ENCODE results near the gene KCMF1.

Gene KCMF1

GRCh38 chr2:84959095-84959565 is 11.8 kb upstream of the KCMF1 start (continued):
- TF ChIP-seq ATF2 (tag by site-specific recombination; IDR thresholded peaks at IDR 0.05; ENCODE audit: low read depth), result peak; percentile 51; the same call in 1 of the 2 replicates
- no peak for TF ChIP-seq ZNF518A (tag by site-specific recombination; conservative IDR thresholded peaks at IDR 0.05; ENCODE audit: low read depth)
- no peak for TF ChIP-seq ZNF660 (tag by site-specific recombination; IDR thresholded peaks at IDR 0.05)
- 0 out of 2 replicates have a peak, but pooled peaks have one; percentile 14 for TF ChIP-seq ZBTB21 (tag by site-specific recombination; IDR thresholded peaks at IDR 0.05)
- 0 out of 2 replicates have a peak, but pooled peaks have one; percentile 23 for TF ChIP-seq ZNF394 (tag by site-specific recombination; IDR thresholded peaks at IDR 0.05; ENCODE audit: borderline replicate concordance)
- no peak; the same call in 1 of the 2 replicates for TF ChIP-seq SP3 (tag by site-specific recombination; IDR thresholded peaks at IDR 0.05)
- TF ChIP-seq RBAK (tag by site-specific recombination; IDR thresholded peaks at IDR 0.05), result no peak
- TF ChIP-seq OVOL3 (tag by site-specific recombination; IDR thresholded peaks at IDR 0.05), result no peak
- peak; percentile 54; the same call in 1 of the 2 replicates for TF ChIP-seq PRDM10 (tag by site-specific recombination; IDR thresholded peaks at IDR 0.05)
- TF ChIP-seq ZNF629 (tag by site-specific recombination; IDR thresholded peaks at IDR 0.05), result peak; percentile 74
- 0 out of 2 replicates have a peak, but pooled peaks have one; percentile 5 for TF ChIP-seq GLIS2 (tag by site-specific recombination; IDR thresholded peaks at IDR 0.05)
- TF ChIP-seq ZBTB48 (tag by site-specific recombination; IDR thresholded peaks at IDR 0.05), result peak; percentile 33; the same call in 1 of the 2 replicates
- no peak for TF ChIP-seq ZNF239 (tag by site-specific recombination; IDR thresholded peaks at IDR 0.05)
- TF ChIP-seq MZF1 (tag by site-specific recombination; IDR thresholded peaks at IDR 0.05; ENCODE audit: borderline replicate concordance), result peak; percentile 74
- 0 out of 2 replicates have a peak, but pooled peaks have one; percentile 35 for TF ChIP-seq ZNF501 (tag by site-specific recombination; IDR thresholded peaks at IDR 0.05)
- 0 out of 2 replicates have a peak, but pooled peaks have one; percentile 25 for TF ChIP-seq GLI4 (tag by site-specific recombination; IDR thresholded peaks at IDR 0.05)
- TF ChIP-seq ZNF830 (tag by site-specific recombination; IDR thresholded peaks at IDR 0.05; ENCODE audit: low read depth), result no peak
- TF ChIP-seq WT1 (tag by site-specific recombination; IDR thresholded peaks at IDR 0.05), result peak; percentile 57
- no peak for TF ChIP-seq ZNF10 (tag by site-specific recombination; IDR thresholded peaks at IDR 0.05)
- 0 out of 2 replicates have a peak, but pooled peaks have one; percentile 38 for TF ChIP-seq KLF9 (tag by site-specific recombination; IDR thresholded peaks at IDR 0.05; ENCODE audit: low read depth)
- peak; percentile 47; the same call in 1 of the 2 replicates for TF ChIP-seq ZNF639 (tag by site-specific recombination; IDR thresholded peaks at IDR 0.05)
- TF ChIP-seq ZNF600 (tag by site-specific recombination; IDR thresholded peaks at IDR 0.05), result no peak
- no peak for TF ChIP-seq ZNF529 (tag by site-specific recombination; IDR thresholded peaks at IDR 0.05; ENCODE audit: insufficient replicate concordance)
- TF ChIP-seq ZNF362 (tag by site-specific recombination; IDR thresholded peaks at IDR 0.05), result peak; percentile 37; the same call in 1 of the 2 replicates
- no peak for TF ChIP-seq PBX3 (CRISPR knock-in tag; IDR thresholded peaks at IDR 0.05)
- TF ChIP-seq ZNF548 (tag by site-specific recombination; IDR thresholded peaks at IDR 0.05), result no peak
